GM19238 (cell line): ENCODE results near the gene TBC1D5.

Source experiments
- DNase-seq: peaks from one replicate; pipeline ENCODE4 v3.0.0; 2011; ENCODE audit warnings: low spot score; ENCODE audit not compliant: insufficient read length

Gene TBC1D5

DNA sequence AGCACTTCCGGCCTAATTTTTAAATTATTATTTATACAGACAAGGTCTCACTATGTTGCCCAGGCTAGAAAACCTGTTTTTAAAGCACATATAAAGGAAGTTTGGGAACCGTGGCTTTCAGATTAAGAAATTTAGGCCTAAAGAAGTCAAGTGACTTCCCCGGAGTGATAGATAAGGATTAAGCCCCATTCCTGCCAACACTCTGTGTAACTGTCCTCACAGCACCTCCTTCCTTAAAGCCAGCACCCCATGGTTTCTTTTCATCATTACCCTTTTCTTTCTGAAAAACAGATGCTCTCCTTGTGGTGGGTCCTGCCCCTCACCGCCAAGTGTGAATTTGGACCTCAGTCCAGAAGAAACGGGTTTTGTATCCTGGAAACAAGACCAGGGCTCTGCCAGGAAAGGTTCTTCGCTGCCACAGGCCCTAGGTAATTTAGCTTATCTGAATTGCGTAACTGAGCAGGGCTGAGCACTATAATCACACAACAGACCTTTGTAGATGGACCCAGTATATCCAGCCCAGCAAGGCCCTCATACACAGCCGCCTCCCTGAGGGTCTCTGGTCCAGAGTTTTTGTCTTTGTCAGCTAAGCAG is 626.3 kb downstream of the TBC1D5 start:
- no peak for DNase-seq

DNA sequence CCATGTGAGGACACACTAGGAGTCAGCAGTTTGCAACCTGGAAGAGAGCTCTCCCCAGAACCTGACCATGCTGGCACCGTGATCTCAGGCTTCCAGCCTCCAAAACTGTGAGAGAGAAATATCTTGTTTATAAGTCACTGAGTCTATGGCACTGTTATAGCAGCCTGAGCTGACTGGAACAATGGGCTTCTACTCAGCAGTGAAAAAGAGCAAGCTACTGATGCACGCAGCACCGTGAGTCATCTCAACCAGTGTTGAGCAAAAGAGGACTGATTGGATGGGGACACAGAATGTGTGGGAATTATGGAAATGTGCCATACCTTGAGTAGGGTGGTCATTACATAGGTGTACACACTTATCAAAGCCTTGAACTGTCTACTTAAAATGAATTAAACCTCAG is 627.2 kb downstream of the TBC1D5 start:
- DNase-seq = no peak

DNA sequence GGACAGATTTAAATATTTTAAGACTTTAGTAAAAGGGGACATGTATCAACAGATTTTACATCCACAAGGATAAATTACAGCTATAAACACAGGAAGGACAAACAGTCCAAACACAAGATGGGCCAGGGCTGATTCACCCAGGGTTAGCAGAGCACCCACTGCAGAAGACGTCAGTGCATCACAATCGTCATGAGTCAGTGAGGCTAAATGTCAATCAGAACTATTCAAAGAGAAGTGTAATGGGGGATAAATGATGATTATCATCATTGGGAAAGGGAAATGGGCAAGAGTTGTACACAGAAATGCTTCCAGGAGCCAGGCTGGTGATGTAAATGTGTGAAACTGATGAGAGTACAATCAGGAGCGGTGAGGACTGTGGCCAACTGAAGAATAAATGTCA is 630.8 kb downstream of the TBC1D5 start:
- DNase-seq = no peak

DNA sequence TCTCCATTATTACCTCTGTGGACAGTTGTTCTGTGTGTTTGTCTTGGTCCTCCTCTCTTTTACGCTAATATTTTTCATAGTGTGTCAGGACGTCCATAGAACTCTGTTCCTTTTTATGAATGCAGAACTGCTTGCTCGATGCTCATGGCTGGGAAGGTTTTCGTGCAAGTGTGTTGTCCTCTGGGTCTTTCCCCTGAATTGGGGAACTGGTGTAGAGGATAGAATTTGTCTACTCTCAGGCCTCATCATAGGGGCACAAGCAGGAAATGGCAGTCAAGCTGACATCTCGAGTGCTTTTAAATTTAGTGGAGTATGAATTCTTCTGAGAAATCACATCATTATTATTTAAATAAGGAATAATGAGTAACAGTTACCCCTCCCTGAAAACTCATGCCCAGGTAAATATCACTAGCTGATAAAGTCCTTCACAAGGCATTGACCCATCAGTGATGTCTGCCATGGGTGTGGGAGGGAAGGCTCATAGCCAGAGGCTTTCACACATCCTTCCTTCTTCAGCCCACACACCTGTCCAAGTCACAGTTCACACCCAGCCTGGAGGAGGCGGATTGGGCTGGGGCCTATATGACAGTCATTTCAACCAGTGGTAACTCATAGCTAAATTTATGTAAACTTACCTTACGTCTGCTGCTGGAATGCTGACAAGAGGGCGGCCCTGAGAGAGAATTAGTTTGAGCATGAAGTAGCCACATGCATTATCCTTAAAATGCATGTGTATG is 631.6 kb downstream of the TBC1D5 start:
- DNase-seq = no peak
